Measurements from ENCODE around the gene KRTAP6-3. TPM values are rescaled to one million over a fixed set of nuclear protein-coding genes. Genes with fewer than 3 reads are reported as not detected.

KRTAP6-3 gene
- total and polyA plus RNA-seq, 8 donors, result not detected

DNA sequence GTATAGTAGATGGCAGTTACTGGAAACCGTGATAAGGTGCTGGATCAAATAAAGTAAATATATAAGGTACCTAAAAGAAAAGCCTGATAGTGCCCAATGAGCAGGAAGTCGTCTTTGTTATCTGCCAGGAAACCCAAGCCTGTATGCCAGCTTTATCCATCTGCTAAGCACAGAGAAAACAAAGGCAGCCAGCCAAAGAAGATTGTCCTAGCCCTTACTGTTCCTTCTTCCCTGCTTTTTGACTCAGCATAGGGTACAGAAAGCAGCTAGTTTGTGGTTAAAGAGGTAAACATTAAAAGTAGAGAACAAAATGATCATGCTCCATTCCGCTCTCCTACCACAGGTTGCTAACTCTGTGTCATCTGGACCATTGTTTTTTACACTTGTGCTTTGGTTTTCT is 12.1 kb upstream of the KRTAP6-3 start:
- Histone ChIP-seq H3K4me3 (no peak overlapping the region), H3K4me1 (no peaks in the 10 kb centered on the region), H3K27me3 (no peaks in the 10 kb centered on the region), H3K36me3 (no peaks in the 10 kb centered on the region), H3K9me3 (no peaks in the 10 kb centered on the region), H3K27ac (no peak overlapping the region)
- DNase-seq (no peak), ATAC-seq (no peak), FAIRE-seq (no peak)
- intact Hi-C loops (cut with DNase I), result no loop called here
- TF ChIP-seq, protein P1, sequence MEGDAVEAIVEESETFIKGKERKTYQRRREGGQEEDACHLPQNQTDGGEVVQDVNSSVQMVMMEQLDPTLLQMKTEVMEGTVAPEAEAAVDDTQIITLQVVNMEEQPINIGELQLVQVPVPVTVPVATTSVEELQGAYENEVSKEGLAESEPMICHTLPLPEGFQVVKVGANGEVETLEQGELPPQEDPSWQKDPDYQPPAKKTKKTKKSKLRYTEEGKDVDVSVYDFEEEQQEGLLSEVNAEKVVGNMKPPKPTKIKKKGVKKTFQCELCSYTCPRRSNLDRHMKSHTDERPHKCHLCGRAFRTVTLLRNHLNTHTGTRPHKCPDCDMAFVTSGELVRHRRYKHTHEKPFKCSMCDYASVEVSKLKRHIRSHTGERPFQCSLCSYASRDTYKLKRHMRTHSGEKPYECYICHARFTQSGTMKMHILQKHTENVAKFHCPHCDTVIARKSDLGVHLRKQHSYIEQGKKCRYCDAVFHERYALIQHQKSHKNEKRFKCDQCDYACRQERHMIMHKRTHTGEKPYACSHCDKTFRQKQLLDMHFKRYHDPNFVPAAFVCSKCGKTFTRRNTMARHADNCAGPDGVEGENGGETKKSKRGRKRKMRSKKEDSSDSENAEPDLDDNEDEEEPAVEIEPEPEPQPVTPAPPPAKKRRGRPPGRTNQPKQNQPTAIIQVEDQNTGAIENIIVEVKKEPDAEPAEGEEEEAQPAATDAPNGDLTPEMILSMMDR (IDR thresholded peaks at IDR 0.05), result no peak
- whole genome bisulfite sequencing, 2 donors, result 47 to 57% methylated on average over 3 of the region's 3 CpGs

DNA sequence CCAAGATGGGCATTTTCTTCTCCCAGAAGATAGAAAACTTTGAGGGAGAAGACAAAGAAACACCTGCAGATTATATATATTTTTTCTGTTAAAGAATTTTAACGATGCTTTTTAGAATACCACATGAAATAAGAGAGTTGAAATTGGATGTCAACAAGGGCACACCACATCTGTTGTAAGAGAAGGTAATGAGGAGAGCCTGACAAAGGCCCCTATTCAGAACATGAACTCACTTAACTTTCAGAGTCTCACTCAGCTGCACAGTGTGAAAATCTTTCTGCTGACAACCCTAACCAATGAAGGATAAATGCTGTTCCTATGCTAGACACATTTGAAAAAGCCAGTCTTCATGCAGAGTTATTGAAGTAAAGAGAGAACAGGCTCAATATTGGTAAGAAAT is 9.4 kb upstream of the KRTAP6-3 start:
- DNase-seq, result no peak

DNA sequence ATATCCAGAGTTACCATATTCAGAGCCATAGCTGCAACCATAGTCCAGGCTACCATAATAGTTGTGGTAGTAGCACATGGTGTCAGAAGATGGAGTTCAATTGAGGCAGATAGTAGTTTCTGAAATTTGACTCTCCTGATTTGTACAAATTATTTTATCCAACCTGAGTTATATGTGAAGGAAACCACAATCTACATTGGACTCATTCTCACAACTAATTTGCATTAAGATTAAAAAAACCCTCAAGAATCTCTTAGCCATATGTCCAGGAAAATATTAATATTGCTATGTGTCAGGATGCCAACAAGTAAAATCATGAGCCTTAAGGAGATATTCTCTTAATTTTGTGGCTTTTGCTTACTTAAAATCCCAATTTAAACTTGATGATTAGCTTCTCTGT is 1.9 kb upstream of the KRTAP6-3 start, which contains the start of gene KRTAP22-2:
Gene KRTAP22-2 (minus strand): TSS at position 101 of the 400 bp plus-strand sequence.
- Histone ChIP-seq H3K9me3 (no peaks in the 10 kb centered on the region), H3K27ac (no peak within 1 kb of the TSS), H3K4me3 (no peak within 1 kb of the TSS), H3K36me3 (no peaks in the 10 kb centered on the region), H3K4me1 (no peaks in the 10 kb centered on the region), H3K27me3 (no peaks in the 10 kb centered on the region)
- FAIRE-seq, result no peak
- no peak for ATAC-seq
- TF ChIP-seq, protein P1 (IDR thresholded peaks at IDR 0.05), result no peak
- intact Hi-C loops (cut with DNase I), result no loop called here
- DNase-seq, result no peak

More for the DNA sequence above, 9.4 kb upstream of the KRTAP6-3 start:
- FAIRE-seq, result no peak
- 17 to 38% methylated on average over 1 of the region's 1 CpG for WGBS, 2 donors
- TF ChIP-seq, protein P1 (IDR thresholded peaks at IDR 0.05), result no peak
- intact Hi-C loops (cut with DNase I), result no loop called here
- Histone ChIP-seq H3K36me3 (no peaks in the 10 kb centered on the region), H3K4me1 (no peaks in the 10 kb centered on the region), H3K9me3 (no peaks in the 10 kb centered on the region), H3K27me3 (no peaks in the 10 kb centered on the region), H3K27ac (no peak overlapping the region), H3K4me3 (no peak overlapping the region)
- no peak for ATAC-seq

DNA sequence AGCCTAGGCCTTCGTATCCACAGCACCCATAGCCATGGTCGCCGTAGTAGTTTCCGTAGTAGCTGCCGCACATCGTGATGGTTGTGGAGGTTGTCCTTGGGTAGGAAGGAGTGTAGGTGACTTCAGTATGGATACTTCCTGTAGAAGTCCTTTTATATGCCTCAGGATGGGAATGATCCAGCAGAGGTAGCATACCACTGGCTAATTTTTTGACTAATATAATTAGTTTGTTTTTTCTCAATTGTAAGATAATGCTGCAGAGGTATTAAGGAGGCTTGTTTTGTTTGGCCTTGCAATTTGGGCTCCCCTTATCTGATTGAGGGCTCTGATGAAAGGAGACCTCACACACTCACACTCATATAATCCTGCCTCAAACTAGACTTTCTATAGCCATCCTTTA is 6.6 kb downstream of the KRTAP6-3 start, which contains the start of gene KRTAP6-2:
Gene KRTAP6-2 (minus strand): TSS at position 101 of the 400 bp plus-strand sequence. CDS start 28 bp downstream, at position 73.
- TF ChIP-seq, protein P1 (IDR thresholded peaks at IDR 0.05), result no peak
- no peaks in the 10 kb centered on the region for H3K4me1 ChIP-seq
- no peaks in the 10 kb centered on the region for H3K9me3 ChIP-seq
- no peaks in the 10 kb centered on the region for H3K36me3 ChIP-seq
- DNase-seq (no peak), ATAC-seq (no peak), FAIRE-seq (no peak)
- H3K27me3 ChIP-seq, result no peaks in the 10 kb centered on the region
- intact Hi-C loops (cut with DNase I), result no loop called here
- H3K27ac ChIP-seq, result no peak within 1 kb of the TSS
- WGBS, 2 donors, result 91 to 92% methylated on average over 6 of the region's 6 CpGs
- H3K4me3 ChIP-seq, result no peak within 1 kb of the TSS

DNA sequence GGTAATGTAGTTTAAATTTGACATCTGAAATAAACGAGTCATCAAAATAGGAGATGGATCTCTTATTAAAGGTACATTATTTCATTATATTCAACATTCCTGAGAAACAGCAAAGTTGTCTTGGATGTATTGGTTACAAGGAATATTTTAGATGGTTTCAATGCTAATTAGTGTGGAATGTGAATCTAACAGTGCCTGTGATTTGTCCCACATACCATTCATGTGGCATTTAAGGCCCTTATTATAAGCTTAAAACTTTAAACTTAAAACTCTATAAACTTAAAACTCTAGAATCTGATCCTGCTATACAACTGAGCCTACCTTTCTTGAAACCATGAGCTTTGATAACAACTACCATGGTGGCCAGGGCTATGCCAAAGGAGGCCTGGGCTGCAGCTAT is 8.5 kb downstream of the KRTAP6-3 start, which contains the start of gene KRTAP22-1:
Gene KRTAP22-1 (plus strand): TSS at position 301 of the 400 bp plus-strand sequence.
- Histone ChIP-seq H3K4me3 (no peak within 1 kb of the TSS), H3K36me3 (no peaks in the 10 kb centered on the region), H3K27ac (no peak within 1 kb of the TSS), H3K27me3 (no peaks in the 10 kb centered on the region), H3K9me3 (no peaks in the 10 kb centered on the region), H3K4me1 (no peaks in the 10 kb centered on the region)
- intact Hi-C loops (cut with DNase I), result no loop called here
- ATAC-seq, result no peak
- TF ChIP-seq, protein P1 (IDR thresholded peaks at IDR 0.05), result no peak
- 33 to 35% methylated on average over 1 of the region's 1 CpG for WGBS, 2 donors
- FAIRE-seq, result no peak
- DNase-seq, result no peak

Data from pancreas (tissue), 10 donors.